Anterior cingulate cortex (tissue), 58 donors: Measurements from ENCODE around the gene OR1K1.

Experiments used
- DNase-seq, 58 donors: peaks; one replicate each; lab custom pipeline; 2025; lab: John Stamatoyannopoulos, UW

Gene OR1K1

GRCh38 chr9:122848256-122848943 lies 48.5 kb downstream of the OR1K1 start:
- DNase-seq, result no peak
